Measurements from ENCODE around the gene BAIAP2L2. TPM values are rescaled to one million over a fixed set of nuclear protein-coding genes. Genes with fewer than 3 reads are reported as not detected.
A peak's percentile ranks its signal among the peaks of the same experiment; 100 is the strongest.

BAIAP2L2 gene
- total RNA-seq, 1 donor from 2014 or later: 0.86 TPM

DNA sequence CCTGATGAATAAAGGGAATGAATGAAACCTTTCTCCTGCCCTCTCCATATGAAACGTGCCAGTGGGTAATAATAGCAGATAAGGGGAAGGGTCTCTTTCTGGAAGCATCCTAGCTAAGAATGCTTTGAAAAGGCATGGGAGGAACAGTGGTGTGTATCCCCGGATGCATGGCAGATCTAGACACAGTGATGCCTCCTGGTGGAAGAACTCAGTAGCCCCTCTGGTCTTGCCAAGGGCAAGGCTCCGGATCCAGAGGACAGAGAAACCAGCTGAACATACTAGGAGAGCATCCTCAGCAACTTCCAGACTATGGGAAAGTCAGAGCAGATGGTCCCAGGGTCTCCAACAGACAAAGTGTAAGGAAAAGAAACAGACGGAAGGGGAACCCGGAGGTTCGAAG, 6.4 kb downstream of the BAIAP2L2 start:
- peak; percentile 65 for DNase-seq (ENCODE audit: low spot score)
- H3K27ac Mint-ChIP-seq: no peak overlapping the region
- Histone ChIP-seq H4K20me1 (ENCODE audit: low read depth) (no peaks in the 10 kb centered on the region), H3K27me3 (no peaks in the 10 kb centered on the region), H3F3A (ENCODE audit: low read depth) (peaks cover 5% of the 10 kb centered on the region), H3K36me3 (no peaks in the 10 kb centered on the region), H3K4me3 (no peak overlapping the region), H3K27ac (no peak overlapping the region), H3K9me3 (ENCODE audit: low read depth) (no peaks in the 10 kb centered on the region), H2AFZ (replicated peaks) (no peak overlapping the region), H3K79me2 (ENCODE audit: low read depth) (no peaks in the 10 kb centered on the region), H3K4me2 (no peak overlapping the region), H3K9ac (no peak overlapping the region), H3K4me1 (no peaks in the 10 kb centered on the region)
- H3K4me1 Mint-ChIP-seq: peaks cover 3% of the 10 kb centered on the region
- no peaks in the 10 kb centered on the region for H3K36me3 Mint-ChIP-seq
- peaks cover 4% of the 10 kb centered on the region for H3K27me3 Mint-ChIP-seq (ENCODE audit: insufficient read depth, low read depth)
- TF ChIP-seq EZH2 (IDR thresholded peaks at IDR 0.05): no peak
- TF ChIP-seq, protein P1, sequence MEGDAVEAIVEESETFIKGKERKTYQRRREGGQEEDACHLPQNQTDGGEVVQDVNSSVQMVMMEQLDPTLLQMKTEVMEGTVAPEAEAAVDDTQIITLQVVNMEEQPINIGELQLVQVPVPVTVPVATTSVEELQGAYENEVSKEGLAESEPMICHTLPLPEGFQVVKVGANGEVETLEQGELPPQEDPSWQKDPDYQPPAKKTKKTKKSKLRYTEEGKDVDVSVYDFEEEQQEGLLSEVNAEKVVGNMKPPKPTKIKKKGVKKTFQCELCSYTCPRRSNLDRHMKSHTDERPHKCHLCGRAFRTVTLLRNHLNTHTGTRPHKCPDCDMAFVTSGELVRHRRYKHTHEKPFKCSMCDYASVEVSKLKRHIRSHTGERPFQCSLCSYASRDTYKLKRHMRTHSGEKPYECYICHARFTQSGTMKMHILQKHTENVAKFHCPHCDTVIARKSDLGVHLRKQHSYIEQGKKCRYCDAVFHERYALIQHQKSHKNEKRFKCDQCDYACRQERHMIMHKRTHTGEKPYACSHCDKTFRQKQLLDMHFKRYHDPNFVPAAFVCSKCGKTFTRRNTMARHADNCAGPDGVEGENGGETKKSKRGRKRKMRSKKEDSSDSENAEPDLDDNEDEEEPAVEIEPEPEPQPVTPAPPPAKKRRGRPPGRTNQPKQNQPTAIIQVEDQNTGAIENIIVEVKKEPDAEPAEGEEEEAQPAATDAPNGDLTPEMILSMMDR (IDR thresholded peaks at IDR 0.05): peak; percentile 47
- no peaks in the 10 kb centered on the region for H3K9me3 Mint-ChIP-seq
- H3K4me3 Mint-ChIP-seq: no peak overlapping the region

DNA sequence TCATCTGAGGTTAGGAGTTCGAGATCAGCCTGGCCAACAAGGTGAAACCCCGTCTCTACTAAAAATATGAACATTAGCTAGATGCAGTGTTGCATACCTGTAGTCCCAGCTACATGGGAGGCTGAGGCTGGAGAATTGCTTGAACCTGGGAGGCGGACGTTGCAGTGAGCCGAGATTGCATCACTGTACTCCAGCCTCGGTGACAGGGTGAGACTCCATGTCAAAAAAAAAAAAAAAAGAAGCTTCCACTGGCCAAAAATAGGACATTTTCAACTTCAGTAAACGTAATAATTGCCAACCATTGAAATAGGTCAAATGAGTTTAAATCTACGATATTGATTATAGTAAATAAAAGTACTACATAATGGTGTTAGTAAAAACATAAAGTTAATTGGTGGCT, 6.8 kb downstream of the BAIAP2L2 start:
- Histone ChIP-seq H3K9ac (no peak overlapping the region), H3K9me3 (ENCODE audit: low read depth) (no peaks in the 10 kb centered on the region), H3K4me3 (no peak overlapping the region), H2AFZ (replicated peaks) (no peak overlapping the region), H3K27ac (no peak overlapping the region), H4K20me1 (ENCODE audit: low read depth) (no peaks in the 10 kb centered on the region), H3K36me3 (no peaks in the 10 kb centered on the region), H3K4me2 (no peak overlapping the region), H3K4me1 (no peaks in the 10 kb centered on the region), H3F3A (ENCODE audit: low read depth) (peaks cover 5% of the 10 kb centered on the region), H3K79me2 (ENCODE audit: low read depth) (no peaks in the 10 kb centered on the region), H3K27me3 (no peaks in the 10 kb centered on the region)
- DNase-seq (ENCODE audit: low spot score): no peak
- Mint-ChIP-seq H3K9me3 (no peaks in the 10 kb centered on the region), H3K27ac (no peak overlapping the region), H3K27me3 (ENCODE audit: insufficient read depth, low read depth) (peaks cover 4% of the 10 kb centered on the region), H3K36me3 (no peaks in the 10 kb centered on the region), H3K4me3 (no peak overlapping the region), H3K4me1 (peaks cover 5% of the 10 kb centered on the region)
- TF ChIP-seq, protein P1 (IDR thresholded peaks at IDR 0.05): no peak
- TF ChIP-seq EZH2 (IDR thresholded peaks at IDR 0.05) (no peak), EZH2phosphoT487 (IDR thresholded peaks at IDR 0.05) (no peak)

- H3K27ac Mint-ChIP-seq: no peak overlapping the region
- DNase-seq (ENCODE audit: low spot score): no peak
Measured at GRCh38 chr22:38098410-38099249, 11.9 kb downstream of the BAIAP2L2 start.

More at GRCh38 chr22:38098410-38099249, 11.9 kb downstream of the BAIAP2L2 start:
- no peak overlapping the region for H3K4me3 ChIP-seq
- H4K20me1 ChIP-seq (ENCODE audit: low read depth): no peaks in the 10 kb centered on the region
- H3K27ac ChIP-seq: no peak overlapping the region
- H3K79me2 ChIP-seq (ENCODE audit: low read depth): no peaks in the 10 kb centered on the region
- H3K36me3 Mint-ChIP-seq: no peaks in the 10 kb centered on the region
- no peak overlapping the region for H2AFZ ChIP-seq (replicated peaks)
- H3K9ac ChIP-seq: no peak overlapping the region
- H3K27me3 Mint-ChIP-seq (ENCODE audit: insufficient read depth, low read depth): peaks cover 4% of the 10 kb centered on the region
- peaks cover 12% of the 10 kb centered on the region for H3K4me1 ChIP-seq
- H3F3A ChIP-seq (ENCODE audit: low read depth): peaks cover 18% of the 10 kb centered on the region
- H3K4me2 ChIP-seq: no peak overlapping the region
- TF ChIP-seq, protein P1 (IDR thresholded peaks at IDR 0.05): no peak
- no peak for TF ChIP-seq EZH2 (IDR thresholded peaks at IDR 0.05)
- no peak for TF ChIP-seq EZH2phosphoT487 (IDR thresholded peaks at IDR 0.05)
- H3K9me3 Mint-ChIP-seq: no peaks in the 10 kb centered on the region
- no peak overlapping the region for H3K4me3 Mint-ChIP-seq
- H3K27me3 ChIP-seq: no peaks in the 10 kb centered on the region
- peaks cover 19% of the 10 kb centered on the region for H3K4me1 Mint-ChIP-seq
- H3K9me3 ChIP-seq (ENCODE audit: low read depth): no peaks in the 10 kb centered on the region
- H3K36me3 ChIP-seq: no peaks in the 10 kb centered on the region

Data from neural progenitor cell (in vitro differentiated cells).